HG03025 (cell line): ENCODE results near the gene ALLC.

ENCODE experiments used
- ATAC-seq: cut with Tn5 transposase; IDR thresholded peaks from one replicate; pipeline ENCODE4 v1.9.1; 2021; ENCODE audit warnings: mild to moderate bottlenecking, moderate library complexity; ENCODE audit not compliant: unreplicated experiment, low FRiP score

ALLC gene

GRCh38 chr2:3705782-3706181, 47.8 kb downstream of the ALLC start:
- ATAC-seq: no peak

DNA sequence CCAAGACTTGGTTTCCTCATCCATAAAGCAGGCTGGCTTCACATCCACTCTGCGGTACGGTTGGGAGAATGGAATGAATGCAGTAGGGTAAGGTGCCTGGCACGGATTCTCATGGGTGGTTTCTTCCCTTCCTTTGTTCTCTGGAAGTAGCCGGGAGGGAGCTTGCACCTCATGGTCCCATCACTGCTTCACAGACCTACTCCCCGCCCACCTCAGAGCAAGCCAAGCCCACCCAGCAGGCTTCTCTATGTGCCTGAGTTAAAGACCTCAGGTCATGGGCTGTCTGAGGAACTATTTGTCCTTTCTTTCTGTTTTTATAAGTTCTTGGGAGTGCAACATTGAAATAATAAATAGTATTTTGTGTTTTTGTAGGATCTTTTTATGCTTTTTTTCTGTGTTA, 48.9 kb downstream of the ALLC start:
- ATAC-seq: no peak

DNA sequence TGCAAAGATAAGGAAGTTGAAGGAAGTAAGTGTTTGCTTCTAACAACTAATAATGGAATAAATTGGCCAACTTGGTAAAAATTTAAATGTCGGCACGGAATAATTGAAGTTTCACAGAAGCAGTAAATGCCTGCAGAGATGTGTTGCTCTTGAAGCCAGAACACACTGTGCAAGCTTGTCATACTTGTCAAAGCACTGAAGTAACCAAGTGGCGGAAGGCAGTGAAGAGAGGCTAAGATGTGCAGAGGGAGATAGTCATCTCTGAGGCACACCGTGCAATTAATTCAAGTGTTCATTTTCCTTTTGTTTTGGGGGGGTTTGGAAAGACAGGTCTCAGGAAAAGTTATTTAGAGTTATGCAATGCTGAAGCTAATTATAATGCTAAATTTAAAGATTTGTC, 50.6 kb downstream of the ALLC start:
- ATAC-seq: no peak

DNA sequence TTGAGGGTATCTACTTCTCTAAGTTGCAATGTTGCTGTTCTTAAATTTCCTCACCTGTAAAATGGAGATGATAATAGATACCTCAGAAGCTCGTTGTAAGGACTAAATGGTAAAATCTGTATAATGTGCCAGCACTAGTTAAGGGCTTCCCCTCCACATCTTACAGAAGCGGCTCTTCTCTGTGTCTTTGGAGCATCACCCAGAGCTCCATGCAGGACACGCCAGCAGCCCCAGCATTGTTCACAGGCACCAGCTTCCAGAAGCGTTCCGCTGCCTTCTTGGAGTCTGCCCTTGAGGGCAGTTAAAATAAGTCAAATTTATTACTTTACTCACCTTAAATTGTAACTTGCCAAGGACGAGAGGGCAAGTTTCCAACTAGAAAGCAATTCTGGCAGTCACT, 51.2 kb downstream of the ALLC start:
- no peak for ATAC-seq

GRCh38 chr2:3712424-3712823, 54.4 kb downstream of the ALLC start:
- ATAC-seq: no peak

GRCh38 chr2:3712831-3713503, 55.0 kb downstream of the ALLC start:
- no peak for ATAC-seq

- no peak for ATAC-seq
Measured at GRCh38 chr2:3718679-3719078, 60.7 kb downstream of the ALLC start.

GRCh38 chr2:3725002-3725401, 67.0 kb downstream of the ALLC start:
- ATAC-seq: no peak

- ATAC-seq: no peak
Measured at GRCh38 chr2:3725458-3726250, 67.7 kb downstream of the ALLC start.

- no peak for ATAC-seq
Measured at GRCh38 chr2:3726511-3726910, 68.5 kb downstream of the ALLC start.

- ATAC-seq: no peak
Measured at GRCh38 chr2:3727397-3728045, 69.5 kb downstream of the ALLC start.

DNA sequence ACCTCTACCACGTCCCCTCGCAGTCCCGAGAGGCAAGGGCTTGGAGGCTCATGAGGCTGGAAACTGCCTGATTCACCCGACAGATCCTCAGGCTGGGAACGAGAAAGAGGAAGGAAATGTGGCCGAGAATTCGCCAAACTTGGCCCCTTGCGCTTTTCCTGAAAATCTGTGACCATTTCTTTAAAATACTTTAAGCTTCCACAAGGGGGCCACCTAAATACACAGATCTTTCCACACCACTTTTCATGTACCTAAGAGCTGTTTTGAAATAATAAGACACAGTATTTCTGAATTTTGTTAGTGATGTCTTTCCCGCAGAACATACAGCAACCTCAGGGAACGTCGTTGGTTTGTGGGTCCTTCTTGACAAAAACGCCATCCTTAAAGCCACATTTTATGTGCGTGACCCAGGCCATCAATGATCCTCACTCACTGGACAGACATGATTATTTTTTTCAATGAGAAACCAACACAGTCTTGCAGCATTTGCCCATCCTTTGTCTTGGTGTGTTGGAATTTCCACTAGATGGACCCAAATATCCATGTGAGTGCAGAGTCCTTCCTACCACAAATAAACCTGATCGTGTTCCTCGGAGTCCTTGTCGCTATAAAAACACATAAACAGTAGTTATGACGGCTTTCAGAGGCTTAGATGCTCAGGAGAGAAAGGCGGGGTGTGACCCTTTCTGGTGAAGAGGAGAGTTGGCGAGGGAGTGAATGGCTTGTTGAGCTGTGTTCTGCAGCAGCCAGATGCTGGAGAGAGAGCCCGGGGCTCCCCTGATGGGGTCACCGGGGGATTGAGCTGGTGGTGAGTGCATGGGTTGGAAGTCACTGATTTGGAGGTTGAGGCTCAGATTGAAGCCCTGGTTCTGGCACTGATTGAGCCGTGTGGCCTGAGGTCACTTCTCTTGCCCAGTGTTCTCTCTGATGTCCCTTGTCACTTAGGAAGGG, 70.4 kb downstream of the ALLC start:
- no peak for ATAC-seq

DNA sequence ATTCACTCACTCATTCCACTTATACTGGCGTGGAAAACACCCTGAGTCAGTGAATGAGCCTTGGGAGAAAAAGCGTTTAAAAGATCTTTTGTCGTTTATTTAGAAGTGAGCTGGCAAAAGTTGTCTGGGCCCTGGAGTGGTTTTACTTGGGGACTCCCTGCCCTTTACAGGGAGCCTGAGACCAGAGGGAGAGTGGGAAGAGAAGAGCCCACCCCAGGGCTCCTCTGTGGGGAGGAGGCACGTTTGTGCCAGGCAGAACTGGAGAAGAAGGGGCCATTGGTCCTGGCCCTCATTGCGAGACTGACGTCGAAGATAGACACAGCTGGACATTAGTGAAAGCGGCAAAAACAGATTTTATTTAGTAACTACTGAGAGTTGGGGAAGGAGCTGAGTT, 71.1 kb downstream of the ALLC start:
- no peak for ATAC-seq

DNA sequence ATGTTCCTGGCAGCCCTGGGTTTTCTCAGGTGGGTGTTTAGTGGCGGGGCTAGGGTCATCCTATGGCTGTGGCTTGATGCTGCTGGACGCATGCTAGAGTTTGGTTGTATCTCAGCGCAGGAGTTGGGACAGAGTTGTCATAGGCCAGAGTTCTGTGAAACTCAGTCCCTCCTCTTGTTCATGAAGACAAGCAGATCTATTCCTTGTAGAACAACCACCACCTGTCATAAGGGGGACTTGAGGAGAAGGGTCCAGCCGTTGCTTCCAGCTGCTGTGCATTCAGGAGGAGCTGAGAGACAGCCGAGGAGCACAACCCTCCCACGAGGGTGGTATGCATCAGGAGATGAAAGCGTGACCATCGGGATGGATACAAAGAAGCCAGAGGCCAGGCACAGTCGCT, 71.8 kb downstream of the ALLC start:
- ATAC-seq: no peak

- no peak for ATAC-seq
Measured at GRCh38 chr2:3730646-3731045, 72.6 kb downstream of the ALLC start.

DNA sequence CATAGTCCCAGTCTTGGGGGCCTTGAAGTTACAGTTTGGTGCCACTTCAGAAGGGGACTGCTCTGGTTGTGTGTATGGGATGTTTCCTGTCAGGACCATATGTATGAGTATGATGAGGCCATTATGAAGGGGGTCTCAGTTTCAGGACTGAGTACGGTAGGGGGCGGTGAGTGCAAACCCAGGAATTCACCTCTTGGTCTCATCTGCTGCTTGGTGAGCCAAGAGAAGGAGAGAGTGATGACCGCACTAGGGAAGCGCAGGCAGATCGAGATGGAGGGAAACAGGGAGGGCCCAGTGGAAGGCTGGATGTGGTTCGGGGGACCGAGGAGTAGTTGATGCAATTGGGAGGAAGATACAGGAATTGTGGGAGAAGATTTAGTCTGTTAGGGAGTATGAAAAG, 73.8 kb downstream of the ALLC start:
- no peak for ATAC-seq

DNA sequence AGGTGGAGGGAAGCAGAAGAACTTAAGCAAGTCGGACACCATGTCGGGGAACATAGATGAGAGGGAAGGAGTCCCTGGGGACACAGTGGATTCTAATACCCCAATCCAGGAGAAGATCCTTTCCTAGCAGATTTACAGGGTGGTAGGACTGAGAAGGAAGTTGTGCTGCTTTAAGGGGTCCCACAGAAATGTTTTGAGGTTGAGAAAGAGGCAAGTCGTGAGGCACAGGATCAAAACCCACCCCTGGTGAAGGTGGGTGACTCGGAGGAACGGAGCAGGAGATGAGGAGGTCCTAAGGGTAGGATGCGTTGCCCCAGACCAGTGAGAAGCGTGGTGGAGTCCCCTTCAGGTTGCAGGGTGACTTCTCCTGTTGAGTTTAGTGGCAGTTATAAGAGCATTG, 78.1 kb downstream of the ALLC start:
- ATAC-seq: no peak

- ATAC-seq: no peak
Measured at GRCh38 chr2:3737128-3737527, 79.1 kb downstream of the ALLC start.

DNA sequence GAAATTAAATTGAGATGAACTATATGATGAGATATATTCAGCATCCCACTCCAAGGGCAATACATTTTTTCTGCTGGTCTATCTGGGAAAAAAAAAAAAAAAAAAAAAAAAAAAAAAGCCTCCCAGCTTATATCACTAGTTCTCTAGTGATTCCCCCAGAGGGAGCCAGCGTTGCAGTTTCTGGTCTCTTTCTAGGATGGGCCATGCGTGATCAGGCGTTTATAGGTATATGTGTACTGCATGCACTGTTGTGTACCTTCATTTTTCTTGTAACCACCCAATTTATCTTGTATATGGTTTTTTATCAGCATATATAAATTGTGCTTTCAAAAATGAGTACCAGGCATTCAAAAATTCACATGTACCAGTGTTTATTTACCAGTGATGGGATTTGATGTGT, 80.5 kb downstream of the ALLC start:
- no peak for ATAC-seq

DNA sequence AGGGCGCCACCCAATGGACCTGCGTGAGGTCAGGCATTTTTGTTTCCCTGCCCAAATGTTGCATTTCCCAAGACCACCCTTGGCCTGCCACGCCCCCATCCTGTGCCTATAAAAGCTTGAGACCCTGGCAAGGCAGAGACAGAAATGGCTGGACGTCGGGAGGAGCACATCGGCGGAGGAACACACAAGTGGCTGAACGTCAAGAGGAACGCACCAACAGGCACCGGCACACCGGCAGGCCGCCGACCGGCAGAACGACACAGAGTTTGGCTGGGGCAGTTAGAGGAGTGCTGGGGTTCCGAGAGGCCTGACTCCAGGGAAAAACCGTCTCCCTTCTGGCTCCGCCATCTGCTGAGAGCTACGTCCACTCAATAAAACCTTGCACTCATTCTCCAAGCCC, 81.3 kb downstream of the ALLC start:
- ATAC-seq: no peak

DNA sequence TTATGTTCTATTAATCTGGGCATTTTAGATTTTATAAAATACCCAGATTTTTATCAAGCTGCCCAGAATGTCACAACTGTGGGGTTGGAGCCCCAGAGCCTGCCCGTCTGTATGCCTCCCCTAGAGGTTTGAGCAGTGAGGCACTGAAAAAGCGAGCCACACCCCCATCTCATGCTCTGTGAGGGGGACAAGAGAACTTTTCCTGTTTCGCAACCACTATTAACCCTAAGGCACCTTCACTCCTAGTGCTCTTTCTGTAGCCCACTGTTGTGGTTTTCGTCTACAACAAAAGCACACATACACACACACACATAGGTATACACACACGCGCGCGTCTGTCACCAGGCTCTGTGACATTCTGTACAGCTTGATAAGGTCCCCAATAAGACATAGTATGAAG, 83.4 kb downstream of the ALLC start:
- ATAC-seq: no peak
